Activated naive CD8-positive, alpha-beta T cell treated with anti-CD3 and anti-CD28 coated beads for 36 hours (primary cell): ENCODE data around the gene TP53I3. TPM values are rescaled to one million over a fixed set of nuclear protein-coding genes. Genes with fewer than 3 reads are reported as not detected.

Source experiments
- total RNA-seq, 2 experiments: library from RNA; stranded (reverse); gene quantifications; one replicate each; pipeline ENCODE4 v1.2.3, GENCODE V29; 2021

Gene TP53I3
- total RNA-seq, 2 experiments from 2014 or later: 1.8 to 2.3 TPM

Other genes starting within 250 kb of the TP53I3 start
- 10 to 100 TPM; 11.9 to 12.3 TPM for gene ATAD2B, start 157.7 kb downstream of the TP53I3 start, total RNA-seq
- gene UBXN2A, start 144.4 kb downstream of the TP53I3 start, total RNA-seq: 10 to 100 TPM; 12.4 to 12.6 TPM
- under 1 TPM; 0.36 to 0.37 TPM for gene MFSD2B, start 74.7 kb downstream of the TP53I3 start, total RNA-seq
- 10 to 100 TPM; 20.9 to 22.2 TPM for gene WDCP, start 37.4 kb downstream of the TP53I3 start, total RNA-seq
- 1 to 10 TPM in 1 of 2 experiments, under 1 TPM in 1; 0.99 to 1.0 TPM for gene FKBP1B, start 35.1 kb downstream of the TP53I3 start, total RNA-seq
- gene SF3B6, start 8.5 kb downstream of the TP53I3 start, total RNA-seq: 100 to 1,000 TPM; 159 to 165 TPM
- gene PFN4, start 38.5 kb upstream of the TP53I3 start, total RNA-seq: under 1 TPM in 1 of 2 experiments, not detected in 1; 0.26 TPM
- 1 to 10 TPM; 4.1 to 4.6 TPM for gene FAM228B, start 38.6 kb upstream of the TP53I3 start, total RNA-seq
- gene FAM228A, start 90.2 kb upstream of the TP53I3 start, total RNA-seq: not detected